T-helper 2 cell (primary cell): ENCODE data around the gene GOLGA8M.
"Not testable (repeated sequence)": the region's sequence is repeated elsewhere in the genome, so short reads cannot be mapped to it uniquely, and the experiment has no call there.

Experiments used
- DNase-seq, 5 experiments: peaks; one replicate each; pipeline versions ENCODE4 v3.0.0 to v3.0.0-alpha.2; 2012 to 2022
- total RNA-seq, 2 donors: gene quantifications; one replicate each; lab custom pipeline; 2026; lab: John Stamatoyannopoulos, UW

Gene GOLGA8M, protein sequence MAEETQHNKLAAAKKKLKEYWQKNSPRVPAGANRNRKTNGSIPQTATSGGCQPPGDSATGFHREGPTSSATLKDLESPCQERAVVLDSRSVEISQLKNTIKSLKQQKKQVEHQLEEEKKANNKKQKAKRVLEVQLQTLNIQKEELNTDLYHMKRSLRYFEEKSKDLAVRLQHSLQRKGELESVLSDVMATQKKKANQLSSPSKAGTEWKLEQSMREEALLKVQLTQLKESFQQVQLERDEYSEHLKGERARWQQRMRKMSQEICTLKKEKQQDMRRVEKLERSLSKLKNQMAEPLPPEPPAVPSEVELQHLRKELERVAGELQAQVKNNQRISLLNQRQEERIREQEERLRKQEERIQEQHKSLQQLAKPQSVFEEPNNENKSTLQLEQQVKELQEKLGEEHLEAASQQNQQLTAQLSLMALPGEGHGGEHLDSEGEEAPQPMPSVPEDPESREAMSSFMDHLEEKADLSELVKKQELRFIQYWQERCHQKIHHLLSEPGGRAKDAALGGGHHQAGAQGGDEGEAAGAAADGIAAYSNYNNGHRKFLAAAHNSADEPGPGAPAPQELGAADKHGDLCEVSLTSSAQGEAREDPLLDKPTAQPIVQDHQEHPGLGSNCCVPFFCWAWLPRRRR
- 0.74 to 0.94 reads per million in 2 donors for total RNA-seq

DNA sequence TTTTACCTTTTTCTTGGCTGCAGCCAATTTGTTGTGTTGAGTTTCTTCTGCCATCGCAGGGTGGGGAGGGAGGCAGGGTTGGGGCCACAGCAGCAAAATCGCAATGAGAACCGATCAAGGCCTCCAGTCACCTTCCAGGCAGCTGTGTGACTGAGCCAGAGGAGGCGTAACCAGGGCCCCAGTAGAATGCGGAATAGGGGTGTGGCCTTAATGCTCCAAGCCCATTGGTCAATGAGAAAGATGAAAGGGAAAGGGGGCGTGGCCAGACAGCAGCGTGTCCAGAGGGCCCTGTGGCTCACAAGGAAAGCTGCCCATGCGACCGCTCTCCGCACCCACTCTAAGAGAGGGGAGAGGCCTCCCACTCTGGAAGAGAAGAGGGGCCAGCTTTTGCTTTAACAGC, at the start of gene GOLGA8M:
Gene GOLGA8M (minus strand): TSS at position 152 of the 400 bp plus-strand sequence. CDS start 98 bp downstream, at position 54.
- DNase-seq = not testable (repeated sequence)

DNA sequence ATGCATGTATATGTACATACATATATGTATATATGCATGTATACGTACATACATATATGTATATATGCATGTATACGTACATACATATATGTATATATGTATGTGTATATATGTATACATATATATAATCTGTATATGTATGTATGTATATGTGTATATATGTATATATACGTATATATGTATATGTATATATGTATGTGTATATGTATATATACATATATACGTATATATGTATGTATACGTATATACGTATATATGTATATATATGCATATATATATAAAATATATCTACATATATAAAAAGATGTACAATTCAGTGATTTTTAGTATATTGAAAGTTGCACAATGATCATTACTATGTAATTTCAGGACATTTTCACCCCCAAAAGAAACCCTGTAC, 30.7 kb upstream of the GOLGA8M start:
- DNase-seq = not testable (repeated sequence)

DNA sequence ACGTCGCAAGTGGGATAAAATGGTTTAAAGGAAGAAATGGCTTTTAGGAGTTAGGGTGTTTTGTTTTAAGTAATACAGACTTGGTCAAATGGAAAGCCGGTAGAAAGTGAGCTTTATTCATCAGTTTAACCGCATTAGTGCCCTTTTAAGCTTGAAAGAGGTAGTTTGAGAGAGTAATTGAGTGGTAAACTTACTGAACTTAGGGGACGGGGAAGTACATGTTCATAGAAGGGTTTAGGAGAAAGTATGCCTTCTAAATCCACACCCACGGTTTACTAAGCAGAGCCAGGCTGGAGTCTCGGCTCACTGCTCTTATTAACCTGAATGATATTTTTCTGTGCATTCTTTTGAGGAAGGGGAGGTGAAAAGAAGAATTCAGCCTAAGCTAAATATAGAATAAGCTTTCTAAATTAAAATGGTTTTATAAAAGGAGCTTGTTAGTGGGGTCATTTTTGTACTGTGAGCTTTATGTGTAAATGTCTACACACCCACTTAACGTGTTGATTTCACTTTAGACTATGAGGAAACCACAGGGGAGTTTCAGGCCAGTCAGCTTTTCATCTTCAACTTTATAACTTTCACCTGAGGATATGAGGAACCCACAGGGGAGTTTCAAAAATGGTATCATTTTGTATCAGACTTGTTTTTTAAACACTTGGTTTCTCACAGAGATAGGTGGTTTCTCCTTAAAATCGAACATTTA, 26.5 kb upstream of the GOLGA8M start:
- DNase-seq = peak in 2 of 5 experiments; percentile 26 to 59

DNA sequence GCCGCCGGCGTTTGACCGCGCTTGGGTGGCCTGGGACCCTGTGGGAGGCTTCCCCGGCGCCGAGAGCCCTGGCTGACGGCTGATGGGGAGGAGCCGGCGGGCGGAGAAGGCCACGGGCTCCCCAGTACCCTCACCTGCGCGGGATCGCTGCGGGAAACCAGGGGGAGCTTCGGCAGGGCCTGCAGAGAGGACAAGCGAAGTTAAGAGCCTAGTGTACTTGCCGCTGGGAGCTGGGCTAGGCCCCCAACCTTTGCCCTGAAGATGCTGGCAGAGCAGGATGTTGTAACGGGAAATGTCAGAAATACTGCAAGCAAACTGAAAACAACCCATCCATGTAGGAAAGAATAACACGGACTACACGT, 26.0 kb upstream of the GOLGA8M start:
- not testable (repeated sequence) for DNase-seq

DNA sequence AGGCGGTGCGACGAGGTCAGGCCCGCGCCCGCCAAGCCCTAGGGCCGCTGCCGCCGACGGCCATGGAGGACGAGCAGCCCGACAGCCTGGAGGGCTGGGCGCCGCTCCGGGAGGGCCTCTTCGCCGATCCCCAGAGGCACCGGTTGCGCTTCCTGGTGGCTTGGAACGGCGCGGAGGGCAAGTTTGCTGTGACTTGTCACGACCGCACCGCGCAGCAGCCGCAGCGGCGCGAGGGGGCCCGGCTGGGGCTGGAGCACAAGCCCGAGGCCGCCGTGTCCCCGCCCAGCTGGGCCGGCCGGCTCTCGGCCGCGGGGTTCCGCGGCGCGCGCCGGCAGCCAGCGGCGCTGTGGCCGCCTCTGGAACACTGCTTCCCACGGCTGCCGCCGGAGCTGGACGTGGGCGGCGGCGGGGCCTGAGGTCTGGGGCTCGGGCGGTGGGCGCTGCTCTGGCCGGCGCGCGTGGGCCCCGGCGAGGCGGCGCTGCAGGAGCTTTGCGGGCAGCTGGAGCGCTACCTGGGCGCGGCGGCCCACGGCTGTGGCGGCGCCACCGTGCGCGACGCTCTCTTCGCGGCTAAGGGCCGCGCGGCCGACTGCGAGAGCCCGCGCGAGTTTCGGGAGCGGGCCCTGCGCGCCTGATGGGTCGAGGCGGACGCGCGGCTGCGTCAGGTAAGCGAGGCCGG, 25.4 kb upstream of the GOLGA8M start:
- peak in 3 of 5 experiments; percentile 4 to 11 (median 5) for DNase-seq

DNA sequence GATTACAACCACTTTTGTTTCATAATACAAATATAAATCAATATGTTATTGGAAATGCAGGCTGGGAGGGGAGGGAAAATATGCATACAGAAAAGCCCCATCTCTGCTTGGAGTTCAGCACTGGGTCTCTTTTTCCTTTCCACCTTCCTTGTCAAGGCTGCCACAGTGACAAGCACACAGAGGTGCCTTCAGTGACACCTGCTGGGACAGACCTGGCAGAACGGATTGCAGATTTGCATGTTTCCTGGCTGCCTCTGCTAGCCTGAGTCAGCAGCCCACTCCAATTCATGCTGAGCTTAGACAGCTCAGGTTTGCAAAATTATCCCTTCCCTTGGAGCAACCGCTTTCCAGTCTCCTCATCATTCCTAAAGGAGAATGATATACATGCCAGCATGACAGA, 15.8 kb upstream of the GOLGA8M start:
- DNase-seq = not testable (repeated sequence)

DNA sequence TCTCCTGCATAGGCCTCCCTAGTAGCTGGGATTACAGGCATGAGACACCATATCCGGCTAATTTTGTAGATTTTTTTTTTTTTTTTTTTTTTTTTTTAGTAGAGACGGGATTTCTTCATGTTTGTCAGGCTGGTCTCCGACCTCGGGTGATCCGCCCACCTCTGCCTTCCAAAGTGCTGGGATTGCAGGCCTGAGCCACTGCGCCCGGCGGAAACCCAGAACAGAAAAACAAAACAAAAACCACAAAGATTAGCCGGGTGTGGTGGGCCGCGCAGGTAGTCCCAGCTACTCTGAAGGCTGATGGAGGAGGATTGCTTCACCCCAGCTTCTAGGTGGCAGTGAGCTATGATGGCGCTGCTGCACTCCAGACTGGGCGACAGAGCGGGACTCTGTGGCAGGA, 14.8 kb upstream of the GOLGA8M start:
- not testable (repeated sequence) for DNase-seq

DNA sequence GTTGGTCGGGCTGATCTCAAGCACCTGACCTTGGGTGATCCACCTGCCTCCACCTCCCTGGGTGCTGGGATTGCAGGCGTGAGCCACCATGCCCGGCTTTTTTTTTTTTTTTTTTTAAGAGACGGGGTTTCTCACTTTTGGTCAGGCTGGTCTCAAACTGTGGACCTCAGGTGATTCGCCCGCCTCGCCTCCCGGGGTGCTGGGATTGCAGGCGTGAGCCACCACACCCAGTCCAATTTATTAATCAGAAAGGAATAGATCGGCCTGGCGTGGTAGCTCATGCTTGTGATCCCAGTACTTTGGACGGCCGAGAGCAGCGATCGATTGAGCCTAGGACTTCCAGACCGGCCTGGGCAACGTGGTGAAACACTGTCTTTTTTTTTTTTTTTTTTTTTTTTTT, 13.9 kb upstream of the GOLGA8M start:
- DNase-seq = no peak

DNA sequence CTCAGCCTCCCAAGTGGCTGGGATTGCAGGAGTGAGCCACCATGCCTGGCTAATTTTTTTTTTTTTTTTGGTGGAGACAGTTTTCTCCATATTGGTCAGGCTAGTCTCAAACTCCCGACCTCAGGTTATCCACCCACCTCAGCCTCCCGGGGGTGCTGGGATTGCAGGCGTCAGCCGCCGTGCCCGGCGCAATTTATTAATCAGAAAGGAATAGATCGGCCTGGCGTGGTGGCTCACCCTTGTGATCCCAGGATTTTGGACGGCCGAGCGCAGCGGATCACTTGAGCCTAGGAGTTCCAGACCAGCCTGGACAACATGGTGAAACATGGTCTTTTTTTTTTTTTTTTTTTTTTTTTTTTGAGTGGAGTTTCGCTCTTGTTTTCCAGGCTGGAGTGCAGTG, 13.3 kb upstream of the GOLGA8M start:
- no peak for DNase-seq

DNA sequence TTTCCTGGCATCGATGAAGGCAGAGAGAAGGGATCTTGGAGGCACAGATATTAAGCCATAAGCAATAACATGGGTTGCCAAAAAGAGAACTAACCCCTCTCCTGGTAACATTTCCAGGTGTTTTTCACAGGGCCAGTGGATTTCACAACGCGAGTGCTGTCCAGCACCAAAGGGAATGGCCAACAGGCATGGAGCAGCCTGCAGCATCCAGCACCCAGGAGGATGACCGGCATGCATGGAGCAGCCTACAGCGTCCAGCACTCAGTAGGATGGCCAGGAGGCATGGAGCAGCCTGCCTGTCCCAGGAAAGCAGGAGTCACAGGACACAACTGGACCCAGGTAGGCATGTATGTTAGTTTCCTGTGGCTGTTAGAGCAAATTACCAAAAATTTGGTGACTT, 11.8 kb upstream of the GOLGA8M start:
- DNase-seq = not testable (repeated sequence)

DNA sequence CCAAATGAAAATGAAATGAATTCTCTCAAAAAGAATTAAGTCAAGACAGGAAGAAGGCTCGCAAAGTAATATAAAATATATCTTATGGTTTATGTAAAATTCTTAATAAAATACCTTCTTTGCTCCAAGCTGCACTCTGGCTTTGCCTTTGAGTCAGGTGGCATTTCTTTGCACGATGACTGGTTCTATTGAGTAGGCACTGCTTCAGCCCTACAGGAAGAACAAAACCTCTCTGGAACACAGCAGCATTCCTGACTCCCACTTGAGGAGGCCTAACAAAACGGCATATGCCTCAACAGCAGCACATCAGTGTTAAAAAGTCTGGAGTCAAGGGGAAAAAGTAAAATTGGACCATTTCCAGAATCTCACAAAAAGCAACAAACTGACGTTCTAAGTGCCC, 7.4 kb upstream of the GOLGA8M start:
- not testable (repeated sequence) for DNase-seq

DNA sequence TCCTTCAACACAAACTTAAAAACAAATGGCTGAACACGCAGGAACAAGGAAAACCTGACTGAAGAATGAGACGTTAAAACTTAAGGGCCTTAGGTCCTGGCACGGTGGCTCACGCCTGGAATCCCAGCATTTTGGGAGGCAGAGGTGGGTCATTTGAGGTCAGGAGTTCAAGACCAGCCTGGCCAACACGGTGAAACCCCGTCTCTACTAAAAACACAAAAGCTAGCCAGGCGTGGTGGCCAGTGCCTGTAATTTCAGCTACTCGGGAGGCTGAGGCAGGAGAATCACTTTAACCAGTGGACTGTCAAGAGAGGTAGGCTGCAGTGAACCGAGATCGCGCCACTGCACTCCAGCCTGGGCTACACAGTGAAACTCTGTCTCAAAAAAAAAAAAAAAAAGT, 6.4 kb upstream of the GOLGA8M start:
- DNase-seq = not testable (repeated sequence)

DNA sequence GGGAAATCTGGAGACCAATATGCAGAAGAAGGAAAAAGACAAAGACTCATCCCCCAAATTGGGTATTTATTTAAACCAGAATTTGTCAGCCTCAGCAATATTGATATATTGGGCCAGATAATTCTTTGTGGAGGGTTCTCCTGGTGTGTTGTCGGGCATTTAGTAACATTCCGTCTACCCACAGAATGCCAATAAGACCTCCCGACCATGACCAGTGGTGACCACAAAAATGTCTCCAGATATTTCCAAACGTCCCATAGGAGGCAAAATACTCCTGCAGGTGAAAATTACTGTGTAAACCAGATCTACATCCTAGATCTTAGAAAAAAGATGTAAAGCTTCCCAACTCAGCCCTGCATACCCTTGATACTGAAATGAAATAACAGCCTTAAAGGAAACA, 2.0 kb upstream of the GOLGA8M start:
- DNase-seq = not testable (repeated sequence)

DNA sequence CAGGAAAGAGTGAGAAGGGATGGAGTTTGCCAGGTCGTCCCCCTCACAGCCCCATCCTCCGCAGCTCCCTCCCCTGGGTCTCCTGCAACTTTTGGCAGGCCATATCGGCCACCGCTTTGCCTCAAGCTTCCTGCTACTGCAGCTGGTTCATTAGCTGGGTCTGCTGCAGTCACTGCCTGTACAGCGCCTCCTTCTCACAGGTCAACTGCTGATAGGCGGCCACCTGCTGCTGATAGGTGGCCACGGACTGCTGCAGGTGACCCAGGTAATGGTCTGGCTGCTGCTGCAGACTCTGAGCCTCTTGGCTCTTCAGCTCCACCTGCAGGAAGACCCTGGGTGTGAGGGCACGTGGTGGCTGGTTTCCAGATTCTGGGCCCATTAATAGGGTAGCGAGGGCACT, 8.3 kb downstream of the GOLGA8M start:
- DNase-seq = not testable (repeated sequence)

DNA sequence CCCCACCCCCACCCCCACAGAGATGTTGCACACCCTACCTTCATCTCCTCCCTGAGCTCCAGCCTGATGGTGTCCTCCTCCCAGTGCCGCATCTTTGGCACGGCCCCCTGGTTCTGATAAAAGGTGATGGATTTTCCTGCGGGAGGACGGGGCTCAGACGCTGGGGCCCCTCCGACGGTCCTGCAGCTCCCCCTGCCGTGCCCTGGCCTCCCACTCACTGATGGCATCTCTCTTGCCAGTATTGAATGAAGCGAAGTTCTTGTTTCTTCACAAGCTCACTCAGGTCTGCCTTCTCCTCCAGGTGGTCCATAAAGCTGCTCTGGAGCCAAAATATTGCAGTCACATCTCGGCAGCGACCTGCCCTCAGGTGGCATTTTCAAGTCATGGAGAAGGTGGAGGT, 9.8 kb downstream of the GOLGA8M start:
- DNase-seq = not testable (repeated sequence)

DNA sequence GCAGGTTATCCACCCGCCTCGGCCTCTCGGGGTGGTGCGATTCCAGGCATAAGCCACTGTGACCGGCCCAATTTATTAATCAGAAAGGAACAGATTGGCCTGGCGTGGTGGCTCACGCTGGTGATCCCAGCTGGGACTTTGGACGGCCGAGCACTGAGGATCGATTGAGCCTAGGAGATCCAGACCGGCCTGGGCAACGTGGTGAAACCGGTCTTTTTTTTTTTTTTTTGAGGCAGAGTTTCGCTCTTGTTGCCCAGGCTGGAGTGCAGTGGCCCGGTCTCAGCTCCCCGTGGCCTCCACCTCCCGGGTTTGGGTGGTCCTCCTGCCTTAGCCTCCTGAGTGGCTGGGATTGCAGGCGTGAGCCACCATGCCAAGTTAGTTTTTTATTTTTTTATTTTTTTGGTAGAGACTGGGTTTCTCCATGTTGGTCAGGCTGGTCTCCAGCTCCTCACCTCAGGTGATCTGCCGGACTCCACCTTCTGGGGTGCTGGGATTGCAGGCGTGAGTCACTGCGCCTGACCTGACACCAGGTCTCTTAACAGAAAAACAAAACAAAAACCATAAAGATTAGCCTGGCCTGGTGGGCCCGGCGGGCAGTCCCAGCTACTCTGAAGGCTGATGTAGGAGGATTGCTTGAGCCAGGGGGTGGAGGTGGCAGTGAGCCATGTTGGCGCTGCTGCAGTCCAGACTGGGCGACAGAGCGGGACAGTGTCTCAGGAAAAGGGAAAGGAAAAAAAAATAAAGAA, 18.0 kb downstream of the GOLGA8M start:
- DNase-seq = not testable (repeated sequence)

DNA sequence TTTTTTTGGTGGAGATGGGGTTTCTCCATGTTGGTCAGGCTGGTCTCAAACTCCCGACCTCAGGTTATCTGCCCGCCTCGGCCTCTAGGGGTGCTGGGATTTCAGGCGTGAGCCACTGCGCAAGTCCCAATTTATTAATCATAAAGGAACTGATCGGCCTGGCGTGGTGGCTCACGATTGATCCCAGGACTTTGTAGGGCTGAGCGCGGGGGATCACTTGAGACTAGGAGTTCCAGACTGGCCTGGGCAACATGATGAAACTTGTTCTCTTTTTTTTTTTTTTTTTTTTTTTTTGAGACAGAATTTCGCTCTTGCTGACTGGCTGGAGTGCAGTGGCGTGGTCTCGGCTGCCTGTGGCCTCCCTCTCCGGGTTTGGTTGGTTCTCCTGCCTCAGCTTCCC, 19.2 kb downstream of the GOLGA8M start:
- DNase-seq = not testable (repeated sequence)

DNA sequence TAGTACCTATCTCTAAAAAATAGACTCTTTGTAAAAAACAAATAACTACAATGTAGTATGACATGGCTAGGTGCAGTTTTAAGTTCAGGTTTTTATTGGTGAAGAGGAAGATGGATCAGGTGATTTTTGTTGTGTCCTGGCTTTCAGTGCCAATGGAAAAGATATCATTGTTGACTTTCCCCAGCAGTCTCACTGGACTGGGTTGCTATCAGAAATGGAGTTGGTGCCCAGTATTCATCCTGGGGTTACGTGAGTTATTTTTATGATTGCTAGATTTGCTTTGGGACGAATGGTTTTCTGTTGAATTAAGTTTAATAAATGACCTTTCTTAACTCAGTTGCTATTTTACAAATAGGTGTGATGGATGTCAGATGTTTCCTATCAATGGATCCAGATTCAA, 38.7 kb downstream of the GOLGA8M start:
- DNase-seq = not testable (repeated sequence)

DNA sequence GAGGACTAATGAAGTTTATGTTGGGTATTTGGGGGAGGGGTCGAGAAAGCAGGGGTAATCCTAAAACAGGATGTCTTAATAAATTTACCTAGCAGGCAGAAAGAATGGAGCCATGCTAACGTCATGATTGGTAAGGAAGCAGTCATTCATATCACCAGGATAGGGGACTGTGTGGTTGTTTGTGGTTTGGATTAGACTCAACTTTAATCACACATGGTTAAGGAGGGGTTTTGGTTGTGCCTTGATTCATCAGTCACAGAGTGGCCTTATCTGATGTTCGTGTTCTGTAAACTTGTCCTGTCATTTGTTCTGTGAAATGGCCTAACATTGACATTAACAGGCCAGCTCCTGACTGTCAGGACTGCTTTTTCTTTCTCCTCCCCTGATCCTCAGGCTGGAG, 40.1 kb downstream of the GOLGA8M start:
- not testable (repeated sequence) for DNase-seq

DNA sequence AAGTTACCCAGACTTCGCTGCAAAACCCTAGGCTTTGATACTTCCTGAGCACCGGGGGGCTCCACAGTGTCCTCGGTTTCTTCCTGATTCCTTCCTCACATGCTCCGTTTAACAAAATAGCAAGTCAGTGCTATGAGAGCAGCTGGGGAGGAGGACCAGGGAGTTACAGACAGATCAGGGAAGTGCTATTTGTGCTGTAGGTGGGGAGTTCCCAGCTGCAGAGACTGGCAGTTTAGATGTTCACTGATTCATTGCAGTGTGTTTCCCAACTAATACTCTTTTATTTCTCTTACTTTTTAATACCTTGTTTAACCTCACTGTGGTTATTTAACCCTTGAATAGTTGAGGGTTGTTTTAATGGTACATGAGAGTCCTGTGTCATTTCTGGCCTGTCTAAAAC, 45.8 kb downstream of the GOLGA8M start:
- DNase-seq = not testable (repeated sequence)

DNA sequence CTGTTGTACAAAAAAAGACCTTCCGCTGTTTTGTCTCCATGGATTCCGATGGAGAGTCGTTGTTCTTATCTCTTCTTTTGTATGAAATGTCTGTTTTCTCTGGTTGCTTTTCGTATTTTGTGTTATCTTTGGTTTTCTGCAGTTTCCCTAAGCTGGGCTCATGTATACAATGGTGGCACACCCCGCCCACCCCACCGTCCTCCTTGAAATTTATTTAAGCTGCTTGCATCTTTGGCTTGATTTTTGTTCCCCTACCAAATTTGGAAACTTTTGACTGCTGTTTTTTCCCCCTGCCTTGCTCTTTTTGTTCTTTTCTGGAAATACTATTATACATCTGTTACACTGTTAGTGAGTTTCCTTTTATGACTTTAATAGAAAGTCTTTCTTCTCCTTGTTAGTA, 47.6 kb downstream of the GOLGA8M start:
- not testable (repeated sequence) for DNase-seq

DNA sequence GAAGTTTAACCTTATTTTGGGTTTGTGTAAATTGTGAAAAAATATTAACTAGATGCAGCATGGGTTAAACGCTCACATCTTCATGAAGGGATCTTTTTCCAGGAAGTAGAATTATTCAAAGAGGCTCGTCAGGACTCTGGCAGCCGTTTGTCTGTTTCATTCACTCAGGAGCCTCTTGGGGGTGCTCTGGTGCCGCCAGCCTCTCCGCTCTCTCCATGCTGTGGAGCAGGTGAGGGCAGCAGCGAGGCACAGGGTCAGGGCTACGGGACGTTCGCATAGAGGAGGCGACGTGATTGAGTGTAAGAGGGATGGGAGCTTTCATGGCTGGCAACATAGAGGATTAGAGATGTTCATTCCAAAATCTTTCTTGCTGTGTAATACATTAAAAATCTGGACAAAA, 48.5 kb downstream of the GOLGA8M start:
- DNase-seq = not testable (repeated sequence)
